Osteocyte (in vitro differentiated cells): ENCODE results near the gene ZNF827. TPM values are rescaled to one million over a fixed set of nuclear protein-coding genes. Genes with fewer than 3 reads are reported as not detected.
A peak's percentile ranks its signal among the peaks of the same experiment; 100 is the strongest.
"Not testable (repeated sequence)": the region's sequence is repeated elsewhere in the genome, so short reads cannot be mapped to it uniquely, and the experiment has no call there.

Source experiments
- DNase-seq: peaks from one replicate; pipeline ENCODE4 v3.0.0; 2021; ENCODE audit warnings: mixed read lengths; ENCODE audit not compliant: unreplicated experiment; ENCODE audit errors: extremely low spot score
- H3K27ac Mint-ChIP-seq: one replicate; pipeline ENCODE4 v1.8.0; 2021; ENCODE audit warnings: mild to moderate bottlenecking, mixed read lengths; ENCODE audit not compliant: unreplicated experiment
- H3K27me3 Mint-ChIP-seq: one replicate; pipeline ENCODE4 v1.8.0; 2021; ENCODE audit warnings: mixed read lengths; ENCODE audit not compliant: unreplicated experiment
- H3K36me3 Mint-ChIP-seq: one replicate; pipeline ENCODE4 v1.8.0; 2021; ENCODE audit warnings: mixed read lengths; ENCODE audit not compliant: unreplicated experiment
- H3K4me1 Mint-ChIP-seq: one replicate; pipeline ENCODE4 v1.8.0; 2021; ENCODE audit warnings: mixed read lengths; ENCODE audit not compliant: unreplicated experiment
- H3K4me3 Mint-ChIP-seq: one replicate; pipeline ENCODE4 v1.8.0; 2021; ENCODE audit warnings: mild to moderate bottlenecking, moderate library complexity, mixed read lengths; ENCODE audit not compliant: unreplicated experiment
- H3K9me3 Mint-ChIP-seq: one replicate; pipeline ENCODE4 v1.8.0; 2021; ENCODE audit warnings: mixed read lengths; ENCODE audit not compliant: unreplicated experiment
- CTCF ChIP-seq: fragments of 200-600 bp; sonication (generic); IDR thresholded peaks from 2 replicates; pipeline ENCODE4 v1.5.0; 2021; ENCODE audit warnings: antibody characterized with exemption, mild to moderate bottlenecking, moderate library complexity
- total RNA-seq: library from RNA; stranded (reverse); gene quantifications from 2 replicates; pipeline ENCODE4 v1.2.1, GENCODE V29; 2021

The ZNF827 gene
- total RNA-seq, 1 donor from 2014 or later, result 22.5 TPM

GRCh38 chr4:145839151-145839550, 99.5 kb downstream of the ZNF827 start:
- H3K4me1 Mint-ChIP-seq, result peaks cover 28% of the 10 kb centered on the region
- TF ChIP-seq CTCF, result no peak
- no peak overlapping the region for H3K4me3 Mint-ChIP-seq
- no peaks in the 10 kb centered on the region for H3K9me3 Mint-ChIP-seq
- DNase-seq, result no peak
- H3K36me3 Mint-ChIP-seq, result peaks cover 30% of the 10 kb centered on the region
- H3K27me3 Mint-ChIP-seq, result no peaks in the 10 kb centered on the region
- H3K27ac Mint-ChIP-seq, result peak overlapping the region; percentile 51

GRCh38 chr4:145832384-145832783, 106.2 kb downstream of the ZNF827 start:
- H3K4me3 Mint-ChIP-seq, H3K9me3 Mint-ChIP-seq, H3K36me3 Mint-ChIP-seq, DNase-seq, H3K27ac Mint-ChIP-seq, H3K27me3 Mint-ChIP-seq: not testable (repeated sequence)
- H3K4me1 Mint-ChIP-seq, result peaks cover 15% of the 10 kb centered on the region

GRCh38 chr4:145830699-145831098, 107.9 kb downstream of the ZNF827 start:
- no peak for DNase-seq
- H3K4me1 Mint-ChIP-seq, result peaks cover 15% of the 10 kb centered on the region
- no peaks in the 10 kb centered on the region for H3K9me3 Mint-ChIP-seq
- no peak for TF ChIP-seq CTCF
- H3K4me3 Mint-ChIP-seq, result no peak overlapping the region
- H3K36me3 Mint-ChIP-seq, result peaks cover 4% of the 10 kb centered on the region
- no peak overlapping the region for H3K27ac Mint-ChIP-seq
- H3K27me3 Mint-ChIP-seq, result no peaks in the 10 kb centered on the region

- DNase-seq, result no peak
- Mint-ChIP-seq H3K9me3 (no peaks in the 10 kb centered on the region), H3K4me3 (peak overlapping the region; percentile 10), H3K27me3 (no peaks in the 10 kb centered on the region), H3K36me3 (peaks cover 9% of the 10 kb centered on the region), H3K4me1 (peaks cover 15% of the 10 kb centered on the region), H3K27ac (peak overlapping the region; percentile 86)
- TF ChIP-seq CTCF, result no peak
Measured at GRCh38 chr4:145829629-145830395, 108.8 kb downstream of the ZNF827 start.

GRCh38 chr4:145828802-145829485, 109.7 kb downstream of the ZNF827 start:
- H3K9me3 Mint-ChIP-seq, result no peaks in the 10 kb centered on the region
- no peak for TF ChIP-seq CTCF

More at GRCh38 chr4:145828802-145829485, 109.7 kb downstream of the ZNF827 start:
- Mint-ChIP-seq H3K4me1 (peaks cover 15% of the 10 kb centered on the region), H3K36me3 (peaks cover 10% of the 10 kb centered on the region), H3K27me3 (no peaks in the 10 kb centered on the region), H3K27ac (peak overlapping the region; percentile 86), H3K4me3 (no peak overlapping the region)
- no peak for DNase-seq
